RWPE1 (cell line): ENCODE measurements around the gene MYPN.

ENCODE experiments used
- CTCF ChIA-PET: fragments of 350-600 bp; sonication (Branson Sonifier 250); formaldehyde crosslinking; extraction: SDS; loops from one replicate; lab custom pipeline; 2021; lab: Yijun Ruan, JAX
- POLR2A ChIA-PET: fragments of 400-600 bp; formaldehyde crosslinking; extraction: SDS; loops from one replicate; lab custom pipeline; 2020; ENCODE audit warnings: antibody characterized with exemption; ENCODE audit not compliant: low non-redundant PET; lab: Yijun Ruan, JAX
- DNase-seq: peaks from one replicate; pipeline ENCODE4 v3.0.0; 2012; ENCODE audit warnings: low spot score
- H3K27ac ChIP-seq: fragments of 450-650 bp; 2 replicates; pipeline ENCODE4 v1.5.1; 2017
- CTCF ChIP-seq: fragments of 450-650 bp; conservative IDR thresholded peaks from 2 replicates; pipeline ENCODE4 v1.5.1; 2017; ENCODE audit warnings: low read depth, mild to moderate bottlenecking

The MYPN gene

DNA sequence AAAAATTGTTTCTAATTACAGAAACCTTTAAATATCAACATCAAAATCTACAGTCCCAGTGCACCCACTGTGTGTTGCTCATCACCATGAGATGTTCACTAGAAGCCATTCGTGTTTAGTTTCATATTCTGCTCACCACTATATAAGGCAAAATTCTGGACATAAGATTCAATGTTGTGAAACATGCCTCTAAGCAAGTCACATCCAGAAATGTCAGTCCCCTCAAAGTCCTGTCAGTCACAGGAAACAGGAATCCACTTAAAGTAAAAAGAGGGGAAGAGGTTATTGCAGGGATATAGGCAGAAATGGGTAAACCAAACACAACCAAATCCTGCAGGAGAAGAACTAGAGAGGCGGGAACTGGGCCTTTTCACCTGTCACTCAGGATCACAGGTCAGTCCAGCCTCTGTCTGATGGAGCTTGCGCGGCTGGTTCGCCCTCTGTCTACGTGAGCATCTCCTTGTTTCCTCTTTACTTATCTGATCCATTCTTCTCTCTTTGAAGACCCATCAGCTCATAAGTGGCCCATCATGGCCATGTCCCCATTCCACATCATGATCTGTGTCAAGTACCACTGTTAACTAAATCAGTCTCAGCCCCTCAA lies 58.4 kb downstream of the MYPN start:
- POLR2A ChIA-PET, result no interaction called here
- CTCF ChIA-PET, result no interaction called here
- H3K27ac ChIP-seq, result no peak overlapping the region
- no peak for TF ChIP-seq CTCF
- no peak for DNase-seq

GRCh38 chr10:68171539-68172080 lies 62.3 kb downstream of the MYPN start:
- no peak overlapping the region for H3K27ac ChIP-seq
- POLR2A ChIA-PET, result no interaction called here
- no peak for TF ChIP-seq CTCF
- CTCF ChIA-PET, result interaction anchor here (0.6 kb wide), 1 partner anchor 206 kb away, joined by 3 read pairs; no protein-coding TSS in a partner anchor
- no peak for DNase-seq

DNA sequence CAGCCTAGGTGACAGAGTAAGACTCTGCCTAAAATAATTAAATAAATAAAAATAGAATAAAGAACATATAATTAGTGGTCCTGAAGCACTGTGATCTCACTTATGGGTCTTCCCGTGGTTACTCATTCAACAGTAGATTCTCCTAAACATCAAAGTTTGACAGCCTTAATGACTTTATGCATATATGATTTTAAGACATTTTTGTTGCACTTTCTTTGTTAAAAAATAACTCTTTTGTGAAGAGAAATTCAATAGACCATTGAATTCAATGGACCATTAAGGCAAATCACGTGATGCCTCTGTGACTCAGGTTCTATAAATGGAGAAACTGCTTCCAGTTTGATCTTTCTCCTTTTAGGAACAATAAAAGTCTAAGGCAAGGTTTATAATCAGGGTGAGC lies 63.0 kb downstream of the MYPN start:
- no peak overlapping the region for H3K27ac ChIP-seq
- ChIA-PET CTCF (interaction anchor here (0.6 kb wide), 1 partner anchor 206 kb away, joined by 3 read pairs; no protein-coding TSS in a partner anchor), POLR2A (no interaction called here)
- no peak for DNase-seq
- no peak for TF ChIP-seq CTCF

- TF ChIP-seq CTCF, result no peak
- DNase-seq, result peak; percentile 21
- no peak overlapping the region for H3K27ac ChIP-seq
- ChIA-PET POLR2A (interaction anchor here (0.5 kb wide), 1 partner anchor 15 kb away, joined by 4 read pairs; no protein-coding TSS in a partner anchor), CTCF (interaction anchor here (1.3 kb wide), 1 partner anchor 20 kb away, joined by 3 read pairs; no protein-coding TSS in a partner anchor)
Observed at GRCh38 chr10:68175949-68176348, 66.7 kb downstream of the MYPN start.

DNA sequence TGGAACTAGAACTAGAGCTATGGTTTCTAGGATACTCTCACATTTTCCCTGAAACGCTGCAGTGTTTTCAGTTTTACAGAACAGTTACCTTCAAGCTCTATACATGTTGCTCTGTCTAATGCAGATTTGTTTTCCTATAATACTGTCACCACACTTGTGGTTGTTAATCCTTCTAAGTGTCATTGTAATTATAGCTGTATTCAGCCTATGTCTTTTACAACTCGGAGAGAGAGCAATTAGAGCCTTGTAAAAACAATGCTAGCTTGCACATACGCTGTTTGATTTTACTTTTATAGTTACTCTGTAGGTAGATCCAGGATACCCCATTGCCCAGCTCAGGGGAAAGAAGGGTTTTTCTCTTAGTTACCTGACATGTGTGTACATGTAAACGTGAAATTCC lies 67.5 kb downstream of the MYPN start:
- DNase-seq, result no peak
- ChIA-PET POLR2A (no interaction called here), CTCF (interaction anchor here (1.2 to 1.3 kb wide), 2 partner anchors 15 to 21 kb away, joined by 3 to 7 read pairs; no protein-coding TSS in a partner anchor)
- no peak overlapping the region for H3K27ac ChIP-seq
- no peak for TF ChIP-seq CTCF

DNA sequence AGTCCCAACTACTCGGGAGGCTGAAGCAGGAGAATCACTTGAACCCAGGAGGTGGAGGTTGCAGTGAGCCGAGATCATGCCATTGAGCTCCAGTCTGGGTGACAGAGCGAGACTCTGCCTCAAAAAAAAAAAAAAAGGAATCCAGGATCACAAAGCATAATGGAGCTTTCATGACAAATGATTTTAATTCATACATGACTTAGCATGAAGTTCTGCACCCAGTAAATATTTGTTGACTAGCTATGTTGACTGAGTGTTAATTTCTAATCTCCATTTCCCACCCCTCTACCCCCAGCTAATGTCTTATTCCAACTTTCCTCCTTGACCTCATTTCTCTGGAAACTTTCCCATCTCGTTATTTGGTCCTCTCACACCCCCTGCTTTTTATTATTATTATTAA lies 69.3 kb downstream of the MYPN start:
- ChIA-PET CTCF (interaction anchor here (0.6 kb wide), 1 partner anchor 815 kb away, joined by 3 read pairs; no protein-coding TSS in a partner anchor), POLR2A (no interaction called here)
- H3K27ac ChIP-seq, result no peak overlapping the region
- no peak for TF ChIP-seq CTCF
- no peak for DNase-seq
